NCI-H1092 (cell line): ENCODE data around the gene NHSL2.
A peak's percentile ranks its signal among the peaks of the same experiment; 100 is the strongest.
"Not testable (repeated sequence)": the region's sequence is repeated elsewhere in the genome, so short reads cannot be mapped to it uniquely, and the experiment has no call there.

ENCODE experiments used
- DNase-seq: peaks from one replicate; lab custom pipeline; 2025; lab: John Stamatoyannopoulos, UW

Gene NHSL2

GRCh38 chrX:71910643-71910985 is at the start of gene NHSL2:
Gene NHSL2, plus strand, starts transcription at chrX:71910845.
- peak; percentile 25 for DNase-seq

GRCh38 chrX:71867680-71868079 is 43.0 kb upstream of the NHSL2 start:
- no peak for DNase-seq

- not testable (repeated sequence) for DNase-seq
Measured at GRCh38 chrX:71869566-71869965, 41.1 kb upstream of the NHSL2 start.

GRCh38 chrX:71870208-71871098 is 40.2 kb upstream of the NHSL2 start:
- peak; percentile 11 for DNase-seq

- no peak for DNase-seq
Measured at GRCh38 chrX:71871367-71871766, 39.3 kb upstream of the NHSL2 start.

GRCh38 chrX:71872542-71873458 is 37.8 kb upstream of the NHSL2 start:
- no peak for DNase-seq

GRCh38 chrX:71873459-71873833 is 37.2 kb upstream of the NHSL2 start:
- no peak for DNase-seq

- DNase-seq = not testable (repeated sequence)
Measured at GRCh38 chrX:71876841-71877240, 33.8 kb upstream of the NHSL2 start.

- no peak for DNase-seq
Measured at GRCh38 chrX:71885099-71885498, 25.5 kb upstream of the NHSL2 start.

- no peak for DNase-seq
Measured at GRCh38 chrX:71895607-71896006, 15.0 kb upstream of the NHSL2 start.

- no peak for DNase-seq
Measured at GRCh38 chrX:71906144-71906543, 4.5 kb upstream of the NHSL2 start.

- DNase-seq = no peak
Measured at GRCh38 chrX:71908387-71908786, 2.3 kb upstream of the NHSL2 start.

GRCh38 chrX:71909956-71910355 is 689 bp upstream of the NHSL2 start:
- DNase-seq = no peak

- DNase-seq = no peak
Measured at GRCh38 chrX:71910986-71911730, 513 bp downstream of the NHSL2 start.

GRCh38 chrX:71911731-71912050 is 1.0 kb downstream of the NHSL2 start:
- DNase-seq = no peak

GRCh38 chrX:71912156-71912555 is 1.5 kb downstream of the NHSL2 start:
- no peak for DNase-seq

GRCh38 chrX:71913156-71913950 is 2.7 kb downstream of the NHSL2 start:
- no peak for DNase-seq

GRCh38 chrX:71917621-71918343 is 7.1 kb downstream of the NHSL2 start:
- DNase-seq = no peak

GRCh38 chrX:71919431-71919830 is 8.8 kb downstream of the NHSL2 start:
- DNase-seq = no peak

GRCh38 chrX:71919886-71920285 is 9.2 kb downstream of the NHSL2 start:
- DNase-seq = no peak

- no peak for DNase-seq
Measured at GRCh38 chrX:71922686-71923085, 12.0 kb downstream of the NHSL2 start.
